HG03442 (cell line): Measurements from ENCODE around the gene ASB15.

Experiments used
- ATAC-seq: cut with Tn5 transposase; IDR thresholded peaks from one replicate; pipeline ENCODE4 v1.9.1; 2021; ENCODE audit warnings: mild to moderate bottlenecking, moderate library complexity; ENCODE audit not compliant: unreplicated experiment

Gene ASB15

GRCh38 chr7:123594813-123595241 is 6.8 kb upstream of the ASB15 start:
- ATAC-seq = no peak

- no peak for ATAC-seq
Measured at GRCh38 chr7:123598657-123599056, 3.0 kb upstream of the ASB15 start.

- ATAC-seq = no peak
Measured at GRCh38 chr7:123599766-123600165, 1.9 kb upstream of the ASB15 start.

GRCh38 chr7:123600876-123601275 is 745 bp upstream of the ASB15 start:
- no peak for ATAC-seq

- ATAC-seq = no peak
Measured at GRCh38 chr7:123602648-123603047, 1.0 kb downstream of the ASB15 start.

- no peak for ATAC-seq
Measured at GRCh38 chr7:123604739-123605138, 3.1 kb downstream of the ASB15 start.

GRCh38 chr7:123607423-123607975 is 5.9 kb downstream of the ASB15 start:
- no peak for ATAC-seq

GRCh38 chr7:123608991-123609882 is 7.6 kb downstream of the ASB15 start:
- no peak for ATAC-seq

GRCh38 chr7:123609883-123610239 is 8.2 kb downstream of the ASB15 start:
- ATAC-seq = no peak

GRCh38 chr7:123612024-123612423 is 10.4 kb downstream of the ASB15 start:
- ATAC-seq = no peak

- ATAC-seq = no peak
Measured at GRCh38 chr7:123615344-123615743, 13.7 kb downstream of the ASB15 start.

- no peak for ATAC-seq
Measured at GRCh38 chr7:123616223-123616622, 14.6 kb downstream of the ASB15 start.

- no peak for ATAC-seq
Measured at GRCh38 chr7:123621707-123622106, 20.1 kb downstream of the ASB15 start.

- ATAC-seq = no peak
Measured at GRCh38 chr7:123622660-123623386, 21.2 kb downstream of the ASB15 start.

GRCh38 chr7:123624527-123625183 is 23.0 kb downstream of the ASB15 start:
- peak; percentile 88 for ATAC-seq

GRCh38 chr7:123625254-123625653 is 23.6 kb downstream of the ASB15 start:
- no peak for ATAC-seq

- ATAC-seq = no peak
Measured at GRCh38 chr7:123627851-123628250, 26.2 kb downstream of the ASB15 start.

GRCh38 chr7:123628829-123629228 is 27.2 kb downstream of the ASB15 start:
- no peak for ATAC-seq

- no peak for ATAC-seq
Measured at GRCh38 chr7:123629281-123629680, 27.7 kb downstream of the ASB15 start.

GRCh38 chr7:123632808-123633207 is 31.2 kb downstream of the ASB15 start:
- ATAC-seq = no peak

GRCh38 chr7:123633553-123633952 is 31.9 kb downstream of the ASB15 start:
- no peak for ATAC-seq
